AG04450 (cell line): Measurements from ENCODE around the gene OVOL1. TPM values are rescaled to one million over a fixed set of nuclear protein-coding genes. Genes with fewer than 3 reads are reported as not detected.
"Not testable (repeated sequence)": the region's sequence is repeated elsewhere in the genome, so short reads cannot be mapped to it uniquely, and the experiment has no call there.

Experiments used
- CTCF ChIA-PET: fragments of 300-600, 350-600 bp; formaldehyde crosslinking; extraction: SDS; loops from one replicate; lab custom pipeline; 2022; ENCODE audit warnings: antibody characterized with exemption, inconsistent platforms; lab: Charles Lee
- POLR2A ChIA-PET: fragments of 350-600 bp; formaldehyde crosslinking; extraction: SDS; loops from one replicate; lab custom pipeline; 2021; ENCODE audit warnings: antibody characterized with exemption, inconsistent platforms; lab: Yijun Ruan, JAX
- DNase-seq: peaks from one replicate; pipeline ENCODE4 v3.0.0-alpha.2; 2011; ENCODE audit warnings: low read depth, low spot score
- H3K27ac ChIP-seq: one replicate; pipeline ENCODE4 v1.5.1; 2012; ENCODE audit warnings: low read depth, low read length, control low read depth
- H3K27me3 ChIP-seq: one replicate; pipeline ENCODE4 v1.6.0; 2012; ENCODE audit warnings: low read length; ENCODE audit not compliant: control insufficient read depth, insufficient read depth
- H3K4me3 ChIP-seq: 2 replicates; pipeline ENCODE4 v1.5.1; 2011; ENCODE audit warnings: mild to moderate bottlenecking, low read depth, low read length, control low read depth
- H3K9me3 ChIP-seq: 2 replicates; pipeline ENCODE4 v1.5.1; 2012; ENCODE audit warnings: low read length; ENCODE audit not compliant: control insufficient read depth, insufficient read depth
- polyA plus RNA-seq: library from polyadenylated mRNA; depleted of rRNA; stranded (reverse); fragments of >200 nt; gene quantifications from 2 replicates; pipeline ENCODE4 v1.2.3, GENCODE V29; 2011
- TF ChIP-seq, protein P1 (sequence below): IDR thresholded peaks from 2 replicates; pipeline ENCODE4 v1.5.1; 2011; ENCODE audit warnings: low read depth, low read length, control low read depth, inconsistent platforms

The OVOL1 gene
- polyA plus RNA-seq, 1 experiment: not detected

DNA sequence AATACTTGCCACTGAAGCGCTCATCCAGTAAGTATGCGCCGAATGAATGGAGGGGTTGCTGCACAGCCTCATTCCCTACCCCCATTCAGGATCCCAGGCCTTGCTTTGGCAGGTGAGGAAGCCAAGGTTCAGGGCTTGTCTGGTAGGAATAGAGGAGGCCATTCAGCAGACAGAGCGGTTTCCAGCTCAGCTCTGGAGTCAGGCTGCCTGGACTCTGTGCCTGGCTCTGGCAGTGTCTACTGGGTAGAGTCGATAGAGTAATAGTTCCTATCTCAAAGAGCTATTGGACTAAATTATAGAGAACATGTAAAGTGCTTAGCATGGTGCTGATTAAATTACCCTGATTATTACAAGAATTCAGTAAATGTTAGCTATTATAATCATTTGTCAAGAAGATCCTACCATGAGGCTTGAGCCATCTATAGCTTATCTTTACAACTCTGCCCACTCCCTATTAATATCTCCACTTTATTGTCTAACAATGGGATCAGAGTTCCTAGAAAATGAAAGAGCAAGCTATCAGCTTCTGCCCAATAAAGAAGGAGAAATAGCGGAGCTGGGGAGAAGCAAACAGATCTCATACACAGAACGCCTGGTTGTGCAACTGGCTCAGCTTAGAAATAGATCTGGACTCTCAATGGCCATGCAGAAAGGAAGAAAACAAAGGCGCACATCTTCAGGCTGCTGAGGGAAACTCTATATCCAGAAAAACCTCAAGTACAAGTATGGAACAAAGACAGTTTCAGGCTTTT is 40.3 kb downstream of the OVOL1 start:
- no peak overlapping the region for H3K27ac ChIP-seq
- peaks cover 23% of the 10 kb centered on the region for H3K27me3 ChIP-seq
- CTCF ChIA-PET: interaction anchor here (0.5 to 1.6 kb wide), 8 partner anchors 8 to 218 kb away, joined by 3 to 10 read pairs (median 5); partner anchors contain the start of gene MUS81
- DNase-seq: no peak
- TF ChIP-seq, protein P1, sequence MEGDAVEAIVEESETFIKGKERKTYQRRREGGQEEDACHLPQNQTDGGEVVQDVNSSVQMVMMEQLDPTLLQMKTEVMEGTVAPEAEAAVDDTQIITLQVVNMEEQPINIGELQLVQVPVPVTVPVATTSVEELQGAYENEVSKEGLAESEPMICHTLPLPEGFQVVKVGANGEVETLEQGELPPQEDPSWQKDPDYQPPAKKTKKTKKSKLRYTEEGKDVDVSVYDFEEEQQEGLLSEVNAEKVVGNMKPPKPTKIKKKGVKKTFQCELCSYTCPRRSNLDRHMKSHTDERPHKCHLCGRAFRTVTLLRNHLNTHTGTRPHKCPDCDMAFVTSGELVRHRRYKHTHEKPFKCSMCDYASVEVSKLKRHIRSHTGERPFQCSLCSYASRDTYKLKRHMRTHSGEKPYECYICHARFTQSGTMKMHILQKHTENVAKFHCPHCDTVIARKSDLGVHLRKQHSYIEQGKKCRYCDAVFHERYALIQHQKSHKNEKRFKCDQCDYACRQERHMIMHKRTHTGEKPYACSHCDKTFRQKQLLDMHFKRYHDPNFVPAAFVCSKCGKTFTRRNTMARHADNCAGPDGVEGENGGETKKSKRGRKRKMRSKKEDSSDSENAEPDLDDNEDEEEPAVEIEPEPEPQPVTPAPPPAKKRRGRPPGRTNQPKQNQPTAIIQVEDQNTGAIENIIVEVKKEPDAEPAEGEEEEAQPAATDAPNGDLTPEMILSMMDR: no peak
- POLR2A ChIA-PET: interaction anchor here (0.8 kb wide), 1 partner anchor 115 kb away, joined by 3 read pairs; no protein-coding TSS in a partner anchor
- no peak overlapping the region for H3K4me3 ChIP-seq
- no peaks in the 10 kb centered on the region for H3K9me3 ChIP-seq

DNA sequence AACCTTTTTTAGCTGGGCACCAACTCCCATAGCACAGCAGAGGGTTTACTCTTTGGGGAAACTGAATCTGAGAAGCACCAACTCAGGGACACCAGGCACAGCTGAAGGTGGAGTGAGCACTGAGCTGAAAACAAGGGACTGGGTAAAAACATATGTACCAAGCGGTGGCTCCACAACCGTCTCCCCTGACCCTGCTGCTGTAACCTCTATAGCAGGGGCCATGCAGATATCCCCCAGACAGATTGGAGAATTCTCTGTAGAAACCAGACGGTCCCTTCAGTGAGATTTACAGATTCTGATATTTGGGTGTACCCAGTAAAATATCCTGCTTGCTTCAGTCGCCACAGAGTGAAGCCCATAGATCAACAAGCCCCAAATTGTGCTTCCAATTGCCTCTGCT is 42.6 kb downstream of the OVOL1 start:
- Histone ChIP-seq H3K27ac (no peak overlapping the region), H3K4me3 (no peak overlapping the region), H3K27me3 (peaks cover 33% of the 10 kb centered on the region), H3K9me3 (no peaks in the 10 kb centered on the region; the same call in 1 of the 2 replicates)
- POLR2A ChIA-PET: interaction anchor here (0.7 kb wide), 1 partner anchor 14 kb away, joined by 4 read pairs; no protein-coding TSS in a partner anchor
- no peak for DNase-seq
- CTCF ChIA-PET: interaction anchor here (1.6 kb wide), 1 partner anchor 11 kb away, joined by 7 read pairs; no protein-coding TSS in a partner anchor
- TF ChIP-seq, protein P1: no peak

DNA sequence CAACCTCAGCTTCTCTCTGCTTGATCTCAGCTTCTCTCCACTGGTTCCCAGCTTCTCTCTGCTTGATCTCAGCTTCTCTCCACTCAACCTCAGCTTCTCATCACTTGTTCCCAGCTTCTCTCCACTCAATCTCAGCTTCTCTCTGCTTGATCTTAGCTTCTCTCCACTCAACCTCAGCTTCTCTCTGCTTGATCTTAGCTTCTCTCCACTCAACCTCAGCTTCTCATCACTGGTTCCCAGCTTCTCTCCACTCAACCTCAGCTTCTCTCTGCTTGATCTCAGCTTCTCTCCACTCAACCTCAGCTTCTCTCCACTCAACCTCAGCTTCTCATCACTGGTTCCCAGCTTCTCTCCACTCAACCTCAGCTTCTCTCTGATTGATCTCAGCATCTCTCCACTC is 45.4 kb downstream of the OVOL1 start:
- H3K27me3 ChIP-seq: peaks cover 30% of the 10 kb centered on the region
- not testable (repeated sequence) for DNase-seq, H3K27ac ChIP-seq, H3K9me3 ChIP-seq, H3K4me3 ChIP-seq
- ChIA-PET POLR2A (interaction anchor here (2.3 kb wide), 1 partner anchor 26 kb away, joined by 10 read pairs; the partner anchor contains the start of gene CFL1), CTCF (interaction anchor here (1.6 to 2.8 kb wide), 4 partner anchors 14 to 190 kb away, joined by 5 to 17 read pairs (median 9); partner anchors contain the start of gene KAT5)

DNA sequence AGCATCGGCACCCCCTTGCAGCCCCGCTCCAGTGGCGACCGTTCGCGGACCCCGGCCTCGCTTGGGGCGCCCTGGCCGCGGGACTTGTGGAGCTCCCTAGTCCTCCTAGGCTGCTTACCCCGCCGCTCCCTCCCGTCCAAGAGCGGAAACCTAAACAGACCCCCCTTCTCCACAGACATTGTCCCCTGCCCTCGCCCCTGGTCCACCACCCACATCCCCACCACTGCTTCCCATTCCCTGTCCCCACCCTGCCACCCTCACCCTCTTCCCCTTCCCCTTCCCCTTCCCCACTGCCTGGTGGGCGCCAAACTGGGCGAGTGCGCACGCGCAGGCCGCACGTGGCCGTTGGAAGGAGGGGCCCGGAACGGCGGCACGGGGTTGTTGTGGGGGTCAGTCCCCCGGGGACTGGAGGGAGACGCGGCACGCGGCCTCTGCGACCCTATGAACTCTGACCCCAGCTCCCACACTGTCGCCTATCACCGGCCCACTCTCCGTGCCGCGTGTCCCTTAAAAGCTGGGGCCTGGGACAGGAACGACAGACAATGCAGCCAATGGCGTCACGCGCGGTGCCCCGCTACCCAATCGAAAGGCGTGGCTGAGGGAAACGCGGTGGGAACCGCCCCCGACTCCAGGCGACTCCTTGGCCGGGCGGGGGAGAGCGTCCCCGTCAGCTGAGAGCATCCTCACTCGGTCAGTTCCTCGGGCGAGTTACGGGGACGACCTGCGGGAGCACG is 46.6 kb downstream of the OVOL1 start, which contains the start of gene SNX32:
Gene SNX32 (plus strand): TSS at position 667 of the 734 bp plus-strand sequence. CDS start 103 bp downstream, outside the sequence.
- peaks cover 29% of the 10 kb centered on the region for H3K27me3 ChIP-seq
- peak; percentile 78 for DNase-seq
- POLR2A ChIA-PET: interaction anchor here (0.6 to 2.3 kb wide), 8 partner anchors 11 to 324 kb away, joined by 3 to 10 read pairs (median 4); partner anchors contain the start of genes CFL1 and RNASEH2C
- H3K27ac ChIP-seq: no peak within 1 kb of the TSS
- CTCF ChIA-PET: interaction anchor here (0.8 to 2.8 kb wide), 7 partner anchors 15 to 212 kb away, joined by 3 to 17 read pairs (median 5); partner anchors contain the start of gene KAT5
- TF ChIP-seq, protein P1: no peak
- no peaks in the 10 kb centered on the region; the same call in 1 of the 2 replicates for H3K9me3 ChIP-seq
- H3K4me3 ChIP-seq: peak within 1 kb of the TSS; percentile 85

DNA sequence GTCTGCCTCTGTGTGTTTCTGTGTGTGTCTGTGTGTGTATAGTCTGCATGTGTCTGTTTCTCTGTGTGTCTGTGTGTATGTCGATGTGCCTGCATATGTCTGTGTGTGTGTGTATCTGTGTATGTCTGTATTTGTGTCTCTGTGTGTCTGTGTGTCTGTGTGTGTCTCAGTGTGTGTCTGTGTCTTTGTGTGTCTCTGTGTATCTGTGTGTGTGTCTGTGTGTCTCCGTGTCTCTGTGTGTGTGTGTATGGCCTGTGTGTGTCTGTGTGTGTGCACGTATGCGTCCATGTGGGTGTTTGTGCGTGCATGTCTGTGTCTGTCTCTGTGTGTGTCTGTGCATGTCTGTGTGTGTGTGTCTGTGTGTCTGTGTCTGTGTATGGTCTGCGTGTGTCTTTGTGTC is 47.3 kb downstream of the OVOL1 start:
- ChIA-PET CTCF (interaction anchor here (1.0 to 2.8 kb wide), 4 partner anchors 54 to 188 kb away, joined by 3 to 17 read pairs (median 7); partner anchors contain the start of gene KAT5), POLR2A (interaction anchor here (0.6 to 2.3 kb wide), 6 partner anchors 10 to 114 kb away, joined by 3 to 10 read pairs (median 4); partner anchors contain the start of genes CFL1 and RNASEH2C)
- Histone ChIP-seq H3K9me3 (no peaks in the 10 kb centered on the region; the same call in 1 of the 2 replicates), H3K4me3 (peak overlapping the region; percentile 85), H3K27ac (no peak overlapping the region), H3K27me3 (peaks cover 24% of the 10 kb centered on the region)
- TF ChIP-seq, protein P1: no peak
- DNase-seq: no peak
